GM12892 (cell line): ENCODE results near the gene MPRIP.

ENCODE experiments used
- POLR2A ChIP-seq: IDR thresholded peaks from 2 replicates; pipeline ENCODE4 v1.6.1; 2011; ENCODE audit warnings: low read depth, low read length, control low read depth
- POLR2AphosphoS5 ChIP-seq: IDR thresholded peaks from 2 replicates; pipeline ENCODE4 v1.6.1; 2011; ENCODE audit warnings: low read depth, low read length, control low read depth

GRCh38 chr17:17201907-17202306 lies 159.7 kb downstream of the MPRIP start:
- TF ChIP-seq POLR2A = no peak
- no peak for TF ChIP-seq POLR2AphosphoS5
